ENCODE results near the gene CLIP2. TPM values are rescaled to one million over a fixed set of nuclear protein-coding genes. Genes with fewer than 3 reads are reported as not detected.
"Not testable (repeated sequence)": the region's sequence is repeated elsewhere in the genome, so short reads cannot be mapped to it uniquely, and the experiment has no call there.

Gene CLIP2
- total RNA-seq, 2 donors from 2014 or later: 50.7 to 52.9 TPM

GRCh38 chr7:74345970-74346369 lies 56.8 kb downstream of the CLIP2 start:
- DNase-seq (ENCODE audit: low spot score) (no peak), ATAC-seq (ENCODE audit: insufficient number of reproducible peaks, low FRiP score, low read depth) (no peak)
- no peaks in the 10 kb centered on the region for H3K27me3 ChIP-seq (replicated peaks; ENCODE audit: insufficient read depth)
- peaks cover 0 to 8% of the 10 kb centered on the region in 2 donors for H3K4me1 ChIP-seq (ENCODE audit: control insufficient read depth in 1 of 2, low read depth in 2 of 2)
- no peaks in the 10 kb centered on the region for H3K36me3 ChIP-seq
- H3K4me3 ChIP-seq: no peak overlapping the region
- no peaks in the 10 kb centered on the region for H3K9me3 ChIP-seq
- TF ChIP-seq, protein P1, sequence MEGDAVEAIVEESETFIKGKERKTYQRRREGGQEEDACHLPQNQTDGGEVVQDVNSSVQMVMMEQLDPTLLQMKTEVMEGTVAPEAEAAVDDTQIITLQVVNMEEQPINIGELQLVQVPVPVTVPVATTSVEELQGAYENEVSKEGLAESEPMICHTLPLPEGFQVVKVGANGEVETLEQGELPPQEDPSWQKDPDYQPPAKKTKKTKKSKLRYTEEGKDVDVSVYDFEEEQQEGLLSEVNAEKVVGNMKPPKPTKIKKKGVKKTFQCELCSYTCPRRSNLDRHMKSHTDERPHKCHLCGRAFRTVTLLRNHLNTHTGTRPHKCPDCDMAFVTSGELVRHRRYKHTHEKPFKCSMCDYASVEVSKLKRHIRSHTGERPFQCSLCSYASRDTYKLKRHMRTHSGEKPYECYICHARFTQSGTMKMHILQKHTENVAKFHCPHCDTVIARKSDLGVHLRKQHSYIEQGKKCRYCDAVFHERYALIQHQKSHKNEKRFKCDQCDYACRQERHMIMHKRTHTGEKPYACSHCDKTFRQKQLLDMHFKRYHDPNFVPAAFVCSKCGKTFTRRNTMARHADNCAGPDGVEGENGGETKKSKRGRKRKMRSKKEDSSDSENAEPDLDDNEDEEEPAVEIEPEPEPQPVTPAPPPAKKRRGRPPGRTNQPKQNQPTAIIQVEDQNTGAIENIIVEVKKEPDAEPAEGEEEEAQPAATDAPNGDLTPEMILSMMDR (IDR thresholded peaks at IDR 0.05): no peak
- H3K27ac ChIP-seq: no peak overlapping the region

DNA sequence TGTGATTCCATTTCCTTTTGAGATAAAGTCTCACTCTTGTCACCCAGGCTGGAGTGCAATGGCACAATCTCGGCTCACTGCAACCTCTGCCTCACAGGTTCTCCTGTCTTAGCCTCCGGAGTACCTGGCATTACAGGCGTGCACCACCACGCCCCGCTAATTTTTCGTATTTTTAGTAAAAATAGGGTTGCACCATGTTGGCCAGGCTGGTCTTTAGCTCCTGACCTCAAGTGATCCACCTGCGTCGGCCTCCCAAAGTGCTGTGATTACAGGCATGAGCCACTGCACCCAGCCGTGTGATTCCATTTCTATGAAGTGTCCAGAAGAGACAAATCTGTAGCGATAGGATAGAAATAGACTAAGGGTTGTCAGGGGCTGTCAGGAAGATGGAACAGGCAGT lies 60.4 kb downstream of the CLIP2 start:
- H3K4me1 ChIP-seq (ENCODE audit: control insufficient read depth in 1 of 2, low read depth in 2 of 2): no peaks in the 10 kb centered on the region
- no peaks in the 10 kb centered on the region for H3K9me3 ChIP-seq
- no peak overlapping the region for H3K27ac ChIP-seq
- DNase-seq (ENCODE audit: low spot score) (no peak), ATAC-seq (ENCODE audit: insufficient number of reproducible peaks, low FRiP score, low read depth) (no peak)
- no peaks in the 10 kb centered on the region for H3K36me3 ChIP-seq
- TF ChIP-seq, protein P1 (IDR thresholded peaks at IDR 0.05): no peak
- no peak overlapping the region for H3K4me3 ChIP-seq
- no peaks in the 10 kb centered on the region for H3K27me3 ChIP-seq (replicated peaks; ENCODE audit: insufficient read depth)

GRCh38 chr7:74350751-74351150 lies 61.5 kb downstream of the CLIP2 start:
- no peak overlapping the region for H3K4me3 ChIP-seq
- peaks cover 3% of the 10 kb centered on the region for H3K36me3 ChIP-seq
- no peak overlapping the region for H3K27ac ChIP-seq
- no peaks in the 10 kb centered on the region for H3K27me3 ChIP-seq (replicated peaks; ENCODE audit: insufficient read depth)
- no peak for DNase-seq (ENCODE audit: low spot score)
- TF ChIP-seq, protein P1 (IDR thresholded peaks at IDR 0.05): no peak
- H3K9me3 ChIP-seq: no peaks in the 10 kb centered on the region
- no peak for ATAC-seq (ENCODE audit: insufficient number of reproducible peaks, low FRiP score, low read depth)
- no peaks in the 10 kb centered on the region for H3K4me1 ChIP-seq (ENCODE audit: control insufficient read depth in 1 of 2, low read depth in 2 of 2)

GRCh38 chr7:74351836-74352235 lies 62.6 kb downstream of the CLIP2 start:
- no peaks in the 10 kb centered on the region for H3K4me1 ChIP-seq (ENCODE audit: control insufficient read depth in 1 of 2, low read depth in 2 of 2)
- TF ChIP-seq, protein P1 (IDR thresholded peaks at IDR 0.05): no peak
- no peak overlapping the region for H3K4me3 ChIP-seq
- no peak overlapping the region for H3K27ac ChIP-seq
- H3K9me3 ChIP-seq: peaks cover 4% of the 10 kb centered on the region
- DNase-seq (ENCODE audit: low spot score) (no peak), ATAC-seq (ENCODE audit: insufficient number of reproducible peaks, low FRiP score, low read depth) (no peak)
- H3K36me3 ChIP-seq: peaks cover 13% of the 10 kb centered on the region
- no peaks in the 10 kb centered on the region for H3K27me3 ChIP-seq (replicated peaks; ENCODE audit: insufficient read depth)

- not testable (repeated sequence) for H3K4me1 ChIP-seq (ENCODE audit: control insufficient read depth in 1 of 2, low read depth in 2 of 2); H3K4me3 ChIP-seq; ATAC-seq (ENCODE audit: insufficient number of reproducible peaks, low FRiP score, low read depth); H3K27me3 ChIP-seq (replicated peaks; ENCODE audit: insufficient read depth); H3K27ac ChIP-seq; DNase-seq (ENCODE audit: low spot score); H3K9me3 ChIP-seq
- H3K36me3 ChIP-seq: peaks cover 15% of the 10 kb centered on the region
Measured at GRCh38 chr7:74352551-74353138, 63.4 kb downstream of the CLIP2 start.

DNA sequence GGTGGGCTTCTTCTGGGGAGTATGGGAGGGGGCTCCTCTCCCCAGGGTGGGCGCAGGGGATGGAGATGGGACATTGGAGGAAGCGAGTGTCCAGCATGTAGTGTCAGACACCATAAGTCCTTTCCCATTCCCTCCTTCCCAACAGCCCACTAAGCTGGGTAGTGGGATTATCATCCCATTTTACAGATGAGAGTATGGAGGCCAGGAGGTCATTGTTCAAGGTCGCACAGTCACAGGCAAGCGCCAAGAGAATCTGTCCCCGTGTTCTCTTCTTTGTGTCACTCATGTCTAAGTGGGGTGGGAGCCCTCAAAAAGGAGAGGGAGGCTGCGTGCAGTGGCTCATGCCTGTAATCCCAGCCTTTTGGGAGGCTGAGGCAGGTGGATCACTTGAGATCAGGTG lies 64.8 kb downstream of the CLIP2 start:
- ATAC-seq (ENCODE audit: insufficient number of reproducible peaks, low FRiP score, low read depth) (no peak), DNase-seq (ENCODE audit: low spot score) (no peak)
- Histone ChIP-seq H3K27ac (no peak overlapping the region), H3K27me3 (replicated peaks; ENCODE audit: insufficient read depth) (no peaks in the 10 kb centered on the region), H3K9me3 (peaks cover 4% of the 10 kb centered on the region), H3K4me1 (ENCODE audit: control insufficient read depth in 1 of 2, low read depth in 2 of 2) (no peaks in the 10 kb centered on the region), H3K4me3 (no peak overlapping the region), H3K36me3 (peaks cover 15% of the 10 kb centered on the region)
- TF ChIP-seq, protein P1 (IDR thresholded peaks at IDR 0.05): no peak

Data from thoracic aorta (tissue), 2 donors.